Measurements from ENCODE around the gene GPR108.

DNA sequence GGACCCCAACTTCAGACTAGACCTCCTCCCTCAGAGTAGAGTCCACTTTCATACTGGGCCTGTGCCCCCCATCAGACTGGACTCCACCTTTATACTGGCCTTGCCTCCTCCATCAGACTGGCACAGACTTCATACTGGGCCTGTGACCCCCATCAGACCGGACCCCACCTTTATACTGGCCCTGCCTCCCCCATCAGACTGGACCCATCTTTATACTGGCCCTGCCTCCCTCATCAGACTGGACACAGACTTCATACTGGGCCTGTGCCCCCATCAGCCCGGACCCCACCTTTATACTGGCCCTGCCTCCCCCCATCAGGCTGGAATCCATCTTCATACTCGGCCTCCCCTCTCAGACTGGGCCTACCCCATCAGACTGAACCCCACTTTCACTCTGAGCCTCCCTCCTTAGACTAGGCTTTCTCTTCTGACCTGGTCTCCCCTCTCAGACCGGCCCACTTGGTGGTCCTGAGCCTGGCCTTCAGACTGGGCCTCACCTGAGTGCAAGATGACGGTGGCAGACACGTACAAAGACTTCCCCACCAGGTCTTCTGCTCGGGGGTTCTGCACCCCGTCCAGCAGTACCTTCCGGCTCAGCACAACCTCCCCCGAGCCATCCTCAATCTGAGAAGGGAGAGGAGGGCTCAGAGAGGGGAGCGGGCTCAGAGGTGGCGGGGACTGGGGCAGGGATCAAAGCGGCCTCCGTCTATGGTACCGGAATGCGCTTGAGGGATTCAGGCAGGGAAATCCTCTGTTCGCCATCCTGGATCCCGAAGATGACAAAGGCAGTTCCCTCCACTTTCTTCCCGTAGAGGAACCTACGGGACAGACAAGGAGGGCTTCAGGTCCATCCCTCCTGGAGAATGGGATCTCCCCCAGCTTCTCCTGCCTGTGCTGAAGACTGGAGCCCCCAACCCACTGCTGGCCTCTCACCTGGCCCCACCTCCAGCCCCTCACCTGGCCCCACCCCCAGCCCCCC, 24.4 kb downstream of the GPR108 start:
- TF ChIP-seq, protein P1, sequence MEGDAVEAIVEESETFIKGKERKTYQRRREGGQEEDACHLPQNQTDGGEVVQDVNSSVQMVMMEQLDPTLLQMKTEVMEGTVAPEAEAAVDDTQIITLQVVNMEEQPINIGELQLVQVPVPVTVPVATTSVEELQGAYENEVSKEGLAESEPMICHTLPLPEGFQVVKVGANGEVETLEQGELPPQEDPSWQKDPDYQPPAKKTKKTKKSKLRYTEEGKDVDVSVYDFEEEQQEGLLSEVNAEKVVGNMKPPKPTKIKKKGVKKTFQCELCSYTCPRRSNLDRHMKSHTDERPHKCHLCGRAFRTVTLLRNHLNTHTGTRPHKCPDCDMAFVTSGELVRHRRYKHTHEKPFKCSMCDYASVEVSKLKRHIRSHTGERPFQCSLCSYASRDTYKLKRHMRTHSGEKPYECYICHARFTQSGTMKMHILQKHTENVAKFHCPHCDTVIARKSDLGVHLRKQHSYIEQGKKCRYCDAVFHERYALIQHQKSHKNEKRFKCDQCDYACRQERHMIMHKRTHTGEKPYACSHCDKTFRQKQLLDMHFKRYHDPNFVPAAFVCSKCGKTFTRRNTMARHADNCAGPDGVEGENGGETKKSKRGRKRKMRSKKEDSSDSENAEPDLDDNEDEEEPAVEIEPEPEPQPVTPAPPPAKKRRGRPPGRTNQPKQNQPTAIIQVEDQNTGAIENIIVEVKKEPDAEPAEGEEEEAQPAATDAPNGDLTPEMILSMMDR (IDR thresholded peaks at IDR 0.05; ENCODE audit: control extremely low read depth in 1 of 3, insufficient read depth in 1 of 3, low read depth in 1 of 3, low read length in 3 of 3), result no peak
- TF ChIP-seq, protein P2, sequence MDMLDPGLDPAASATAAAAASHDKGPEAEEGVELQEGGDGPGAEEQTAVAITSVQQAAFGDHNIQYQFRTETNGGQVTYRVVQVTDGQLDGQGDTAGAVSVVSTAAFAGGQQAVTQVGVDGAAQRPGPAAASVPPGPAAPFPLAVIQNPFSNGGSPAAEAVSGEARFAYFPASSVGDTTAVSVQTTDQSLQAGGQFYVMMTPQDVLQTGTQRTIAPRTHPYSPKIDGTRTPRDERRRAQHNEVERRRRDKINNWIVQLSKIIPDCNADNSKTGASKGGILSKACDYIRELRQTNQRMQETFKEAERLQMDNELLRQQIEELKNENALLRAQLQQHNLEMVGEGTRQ (IDR thresholded peaks at IDR 0.05; ENCODE audit: low read length), result no peak
- TF ChIP-seq RXRA (IDR thresholded peaks at IDR 0.05; ENCODE audit: insufficient read depth, low read depth, low read length) (no peak), HDAC6 (IDR thresholded peaks at IDR 0.05; ENCODE audit: low read depth, low read length) (no peak), CEBPB (IDR thresholded peaks at IDR 0.05; ENCODE audit: low read depth, low read length) (no peak), POLR2A (IDR thresholded peaks at IDR 0.05; ENCODE audit: control extremely low read depth in 1 of 2, low read depth in 2 of 2, low read length in 2 of 2) (no peak), EZH2 (IDR thresholded peaks at IDR 0.05; ENCODE audit: low read depth, low read length, severe bottlenecking) (no peak), POLR2AphosphoS5 (IDR thresholded peaks at IDR 0.05; ENCODE audit: low read depth, low read length) (no peak), TAF1 (IDR thresholded peaks at IDR 0.05; ENCODE audit: low read depth, low read length) (no peak), YY1 (IDR thresholded peaks at IDR 0.05; ENCODE audit: low read depth, low read length) (no peak), RAD21 (IDR thresholded peaks at IDR 0.05 in 1 of 2, conservative IDR thresholded peaks at IDR 0.05 in 1 of 2; ENCODE audit: low read depth in 2 of 2, low read length in 2 of 2) (no peak), EP300 (IDR thresholded peaks at IDR 0.05; ENCODE audit: borderline replicate concordance in 1 of 2, low read depth in 2 of 2, low read length in 2 of 2) (no peak)
